ENCODE data around the gene MBNL3.

The MBNL3 gene

GRCh38 chrX:132413459-132413858 lies 75.4 kb downstream of the MBNL3 start:
- DNase-seq: no peak

DNA sequence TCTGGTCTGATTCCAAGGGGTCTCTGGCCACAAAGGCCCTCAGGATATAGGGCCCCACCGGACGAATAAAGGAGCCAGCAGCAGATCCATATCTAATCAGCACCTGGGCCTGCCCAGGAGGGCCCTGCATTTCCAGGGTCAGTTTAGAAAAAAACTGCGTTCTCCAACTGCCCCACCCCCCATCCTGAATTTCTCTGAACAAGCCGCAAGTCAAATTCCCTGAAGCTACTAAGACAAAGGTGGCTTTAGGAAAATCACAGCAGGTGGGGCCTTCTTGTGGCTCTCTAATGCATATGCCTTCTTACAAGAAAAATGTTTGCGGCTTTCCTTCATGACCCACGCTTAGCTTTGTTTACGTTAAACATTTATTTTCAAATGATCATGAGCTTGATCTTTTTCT lies 76.6 kb downstream of the MBNL3 start:
- no peak for DNase-seq

DNA sequence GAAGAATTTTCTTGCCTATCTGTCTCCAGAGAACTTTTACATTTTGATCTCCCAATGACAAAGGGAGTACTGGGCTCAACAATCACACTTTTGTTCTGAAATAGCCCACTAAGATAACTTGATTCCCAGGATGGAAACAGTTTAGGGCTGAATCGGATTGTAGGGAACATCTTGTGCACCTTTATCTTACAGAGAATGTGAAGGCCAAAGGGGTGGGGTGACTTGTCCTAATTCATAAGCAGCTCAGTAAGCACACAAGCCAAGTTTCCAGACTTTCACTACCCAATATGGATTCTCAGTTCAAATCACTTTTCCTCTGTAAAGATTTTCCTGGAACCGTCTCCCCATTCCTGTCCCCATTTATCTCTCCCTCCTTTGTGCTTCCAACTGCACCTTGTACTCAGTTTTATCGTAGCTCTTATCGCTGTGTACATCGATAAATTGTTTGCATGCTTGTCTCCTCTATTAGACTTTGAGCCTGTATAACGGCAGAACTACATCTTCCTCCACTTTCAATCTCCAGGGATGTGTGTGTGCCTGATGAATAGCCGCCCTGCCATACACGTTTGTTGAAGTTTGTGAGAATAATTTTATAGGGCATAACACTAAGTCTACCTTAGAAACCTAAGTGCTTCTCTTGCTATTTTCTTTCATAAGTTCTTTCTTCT lies 77.4 kb downstream of the MBNL3 start:
- DNase-seq: no peak

GRCh38 chrX:132409780-132410556 lies 78.9 kb downstream of the MBNL3 start:
- no peak for DNase-seq

- DNase-seq: no peak
Observed at GRCh38 chrX:132407691-132408090, 81.1 kb downstream of the MBNL3 start.

DNA sequence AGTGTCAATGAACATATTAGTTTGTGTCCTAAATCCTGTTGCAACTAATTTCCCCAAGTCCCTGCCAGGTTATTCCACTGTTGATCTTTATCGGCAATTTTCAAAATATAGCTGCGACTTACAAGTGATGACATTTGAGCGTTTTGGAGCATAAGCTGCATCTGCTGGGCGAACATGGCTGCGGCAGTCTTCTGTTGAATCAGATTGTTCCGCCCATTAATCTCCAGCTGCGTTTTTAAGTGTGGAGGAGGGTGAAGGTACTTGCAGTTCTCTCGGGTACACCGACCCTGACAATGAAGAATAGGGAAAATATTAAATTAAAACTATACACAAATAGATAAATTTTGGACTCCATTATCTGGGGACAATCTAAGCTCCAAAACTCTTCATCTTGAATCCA lies 82.7 kb downstream of the MBNL3 start:
- no peak for DNase-seq

DNA sequence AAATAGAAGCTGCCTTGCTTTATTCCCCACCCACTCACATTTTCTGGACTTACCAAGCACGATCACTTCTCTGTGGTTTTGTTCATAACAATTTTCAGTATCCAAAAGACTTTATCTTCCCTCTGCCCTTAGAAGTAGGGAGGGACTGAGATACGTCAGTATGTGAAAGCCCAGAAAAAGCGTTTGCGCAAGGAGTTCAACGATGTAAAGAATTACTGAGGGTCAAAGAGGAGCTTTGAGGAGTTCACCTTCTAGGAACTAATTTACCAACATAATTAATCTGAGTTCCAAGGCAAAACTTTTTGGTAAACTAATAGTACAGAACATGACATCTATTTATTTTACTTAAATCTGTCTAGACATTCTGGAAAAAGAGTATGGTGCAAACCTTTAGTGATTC lies 84.6 kb downstream of the MBNL3 start:
- no peak for DNase-seq

DNA sequence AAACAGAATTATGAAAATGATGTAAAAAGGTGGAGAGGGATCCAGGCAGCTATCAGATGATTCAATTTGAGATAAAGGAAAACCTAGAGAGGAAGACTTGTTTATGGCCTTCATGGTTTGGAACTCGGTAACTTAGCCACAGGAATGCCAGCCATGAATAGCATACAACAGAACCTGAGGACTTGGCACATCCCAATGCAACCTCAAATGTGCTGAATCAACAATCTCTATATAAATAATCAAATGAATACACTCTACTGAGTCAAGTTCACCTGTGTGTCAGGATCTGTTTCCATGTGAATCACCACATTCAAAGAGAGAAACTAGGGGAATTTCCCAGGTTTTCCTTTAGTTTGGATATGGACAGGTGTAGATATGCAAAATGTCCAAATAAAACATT lies 86.9 kb downstream of the MBNL3 start:
- DNase-seq: no peak

- DNase-seq: no peak
Observed at GRCh38 chrX:132400706-132401105, 88.1 kb downstream of the MBNL3 start.

DNA sequence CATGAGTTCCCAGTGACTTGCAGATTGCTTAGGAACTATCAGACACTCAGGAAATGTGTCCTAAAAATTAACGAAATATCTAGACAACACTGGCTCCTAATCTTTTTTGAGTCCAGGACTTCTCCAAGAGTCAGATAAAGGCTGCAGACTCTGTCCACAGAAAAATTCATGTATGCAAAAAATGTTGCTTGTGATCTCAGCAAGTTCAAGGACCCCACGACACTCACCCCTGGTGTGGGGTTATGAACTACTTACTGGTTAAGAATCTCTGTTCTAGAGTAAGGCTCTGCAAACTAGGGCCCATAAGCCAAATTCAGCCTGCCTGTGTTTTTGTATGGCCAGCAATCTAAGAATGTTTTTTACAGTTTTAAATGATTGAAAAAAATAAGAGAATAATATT lies 93.2 kb downstream of the MBNL3 start:
- DNase-seq: no peak

DNA sequence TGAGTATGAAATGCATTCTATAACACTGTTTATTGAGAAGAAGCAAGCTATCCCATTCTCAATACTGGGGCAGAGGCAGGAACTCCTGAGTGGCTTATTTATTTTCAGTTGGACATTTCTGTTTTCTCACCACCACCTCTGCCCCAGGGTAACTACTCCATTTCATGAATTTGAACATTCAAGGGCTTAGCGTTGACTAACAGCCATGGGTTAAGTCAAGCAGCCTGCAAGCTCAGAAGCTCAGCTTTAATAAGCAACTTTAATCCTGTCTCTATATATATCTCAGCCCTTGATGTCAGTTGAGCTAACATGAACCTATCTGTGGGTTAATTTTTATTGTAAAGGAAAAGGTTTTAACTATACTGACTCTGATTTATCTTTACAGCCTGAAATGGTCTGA lies 93.8 kb downstream of the MBNL3 start:
- DNase-seq: no peak

DNA sequence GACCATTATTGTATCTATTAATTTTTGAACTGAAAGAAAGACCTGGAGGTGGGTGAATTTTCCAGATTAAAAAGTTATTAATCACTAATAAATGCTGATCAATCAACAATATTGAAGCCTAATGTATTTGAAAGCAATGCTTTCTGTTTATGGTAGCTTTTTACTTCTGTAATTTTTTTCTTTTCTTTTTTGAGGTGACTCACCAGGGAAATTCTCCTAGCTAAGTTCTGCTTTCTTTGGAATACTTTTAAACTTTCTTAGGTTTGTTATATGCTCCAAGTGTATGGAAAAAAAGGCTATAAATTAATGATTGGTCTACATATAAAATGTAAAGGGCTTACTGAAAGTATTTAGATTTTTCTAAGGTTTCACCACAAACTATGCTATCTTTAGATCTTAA lies 94.2 kb downstream of the MBNL3 start:
- DNase-seq: no peak

- DNase-seq: no peak
Observed at GRCh38 chrX:132393992-132394391, 94.8 kb downstream of the MBNL3 start.

- DNase-seq: no peak
Observed at GRCh38 chrX:132393485-132393884, 95.4 kb downstream of the MBNL3 start.

DNA sequence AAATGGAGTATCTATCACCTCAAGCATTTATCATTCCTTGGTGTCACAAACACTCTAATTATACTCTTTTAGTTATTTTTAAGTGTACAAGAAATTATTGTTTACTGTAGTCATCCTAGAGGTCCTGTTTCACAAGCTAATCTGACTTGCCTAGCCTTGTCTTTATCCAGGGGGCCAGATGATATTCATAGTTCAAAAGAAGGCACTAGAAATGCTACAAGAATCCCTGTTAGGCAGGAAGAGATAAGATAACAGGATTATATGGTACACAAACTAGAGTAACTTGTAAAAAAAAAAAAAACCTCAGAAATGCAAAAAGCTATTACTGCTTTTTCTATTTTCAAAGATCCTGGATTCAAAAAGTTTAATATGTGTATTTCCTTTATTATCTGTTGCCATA lies 95.8 kb downstream of the MBNL3 start:
- no peak for DNase-seq

- DNase-seq: no peak
Observed at GRCh38 chrX:132390792-132391191, 98.0 kb downstream of the MBNL3 start.

- no peak for DNase-seq
Observed at GRCh38 chrX:132389480-132389879, 99.4 kb downstream of the MBNL3 start.

GRCh38 chrX:132388371-132388770 lies 100.5 kb downstream of the MBNL3 start:
- DNase-seq: no peak

- DNase-seq: no peak
Observed at GRCh38 chrX:132384301-132384700, 104.5 kb downstream of the MBNL3 start.

DNA sequence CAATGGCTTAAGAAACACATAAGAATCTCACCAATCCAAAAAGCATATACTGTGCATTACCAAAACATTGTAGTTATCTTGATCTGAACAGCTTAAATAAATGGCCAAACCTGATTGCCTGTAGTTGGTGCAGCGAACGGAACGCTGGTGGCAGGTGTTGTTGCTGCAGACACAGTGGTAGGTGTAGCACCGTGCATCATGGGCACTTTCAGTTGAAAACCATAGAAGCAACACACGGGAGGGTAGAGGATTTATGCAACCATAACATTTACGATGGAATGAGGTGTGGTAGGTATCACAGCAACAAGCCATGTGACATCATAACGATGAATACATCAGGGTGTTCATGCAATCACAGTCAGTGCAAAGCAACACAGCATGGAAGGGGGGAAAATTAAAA lies 106.8 kb downstream of the MBNL3 start:
- no peak for DNase-seq

- no peak for DNase-seq
Observed at GRCh38 chrX:132378281-132378680, 110.6 kb downstream of the MBNL3 start.

GRCh38 chrX:132375941-132376340 lies 112.9 kb downstream of the MBNL3 start:
- no peak for DNase-seq

- no peak for DNase-seq
Observed at GRCh38 chrX:132373610-132374009, 115.2 kb downstream of the MBNL3 start.

GRCh38 chrX:132369617-132370326 lies 119.1 kb downstream of the MBNL3 start:
- DNase-seq: no peak

Data from NCI-H1436 (cell line).